Measurements from ENCODE around the gene NR4A3.

DNA sequence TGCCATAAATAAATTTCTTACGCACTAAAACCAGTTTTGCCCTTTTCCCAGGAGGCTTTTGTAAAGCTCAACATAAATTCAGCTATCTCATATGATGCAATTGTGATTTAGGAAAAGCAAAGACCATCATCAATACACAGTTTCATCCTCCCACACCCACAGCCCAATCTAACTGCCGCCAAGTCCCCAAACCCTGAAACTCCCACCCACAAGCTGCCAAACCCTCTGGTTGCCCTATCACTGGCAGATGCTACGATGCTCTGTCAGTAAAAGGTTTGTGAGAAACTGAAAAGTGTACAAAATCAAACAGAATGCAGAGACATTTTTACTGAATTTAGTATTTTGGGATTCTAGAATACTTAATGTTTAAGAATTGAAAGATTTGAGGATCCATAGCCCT lies 42.8 kb upstream of the NR4A3 start:
- TF ChIP-seq, protein P1, sequence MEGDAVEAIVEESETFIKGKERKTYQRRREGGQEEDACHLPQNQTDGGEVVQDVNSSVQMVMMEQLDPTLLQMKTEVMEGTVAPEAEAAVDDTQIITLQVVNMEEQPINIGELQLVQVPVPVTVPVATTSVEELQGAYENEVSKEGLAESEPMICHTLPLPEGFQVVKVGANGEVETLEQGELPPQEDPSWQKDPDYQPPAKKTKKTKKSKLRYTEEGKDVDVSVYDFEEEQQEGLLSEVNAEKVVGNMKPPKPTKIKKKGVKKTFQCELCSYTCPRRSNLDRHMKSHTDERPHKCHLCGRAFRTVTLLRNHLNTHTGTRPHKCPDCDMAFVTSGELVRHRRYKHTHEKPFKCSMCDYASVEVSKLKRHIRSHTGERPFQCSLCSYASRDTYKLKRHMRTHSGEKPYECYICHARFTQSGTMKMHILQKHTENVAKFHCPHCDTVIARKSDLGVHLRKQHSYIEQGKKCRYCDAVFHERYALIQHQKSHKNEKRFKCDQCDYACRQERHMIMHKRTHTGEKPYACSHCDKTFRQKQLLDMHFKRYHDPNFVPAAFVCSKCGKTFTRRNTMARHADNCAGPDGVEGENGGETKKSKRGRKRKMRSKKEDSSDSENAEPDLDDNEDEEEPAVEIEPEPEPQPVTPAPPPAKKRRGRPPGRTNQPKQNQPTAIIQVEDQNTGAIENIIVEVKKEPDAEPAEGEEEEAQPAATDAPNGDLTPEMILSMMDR (IDR thresholded peaks at IDR 0.05): no peak
- no peak for TF ChIP-seq POLR2A (IDR thresholded peaks at IDR 0.05)
